ENCODE results near the gene CDC6. TPM values are rescaled to one million over a fixed set of nuclear protein-coding genes. Genes with fewer than 3 reads are reported as not detected.

CDC6 gene
- total RNA-seq, 1 experiment from 2014 or later: 567 TPM

DNA sequence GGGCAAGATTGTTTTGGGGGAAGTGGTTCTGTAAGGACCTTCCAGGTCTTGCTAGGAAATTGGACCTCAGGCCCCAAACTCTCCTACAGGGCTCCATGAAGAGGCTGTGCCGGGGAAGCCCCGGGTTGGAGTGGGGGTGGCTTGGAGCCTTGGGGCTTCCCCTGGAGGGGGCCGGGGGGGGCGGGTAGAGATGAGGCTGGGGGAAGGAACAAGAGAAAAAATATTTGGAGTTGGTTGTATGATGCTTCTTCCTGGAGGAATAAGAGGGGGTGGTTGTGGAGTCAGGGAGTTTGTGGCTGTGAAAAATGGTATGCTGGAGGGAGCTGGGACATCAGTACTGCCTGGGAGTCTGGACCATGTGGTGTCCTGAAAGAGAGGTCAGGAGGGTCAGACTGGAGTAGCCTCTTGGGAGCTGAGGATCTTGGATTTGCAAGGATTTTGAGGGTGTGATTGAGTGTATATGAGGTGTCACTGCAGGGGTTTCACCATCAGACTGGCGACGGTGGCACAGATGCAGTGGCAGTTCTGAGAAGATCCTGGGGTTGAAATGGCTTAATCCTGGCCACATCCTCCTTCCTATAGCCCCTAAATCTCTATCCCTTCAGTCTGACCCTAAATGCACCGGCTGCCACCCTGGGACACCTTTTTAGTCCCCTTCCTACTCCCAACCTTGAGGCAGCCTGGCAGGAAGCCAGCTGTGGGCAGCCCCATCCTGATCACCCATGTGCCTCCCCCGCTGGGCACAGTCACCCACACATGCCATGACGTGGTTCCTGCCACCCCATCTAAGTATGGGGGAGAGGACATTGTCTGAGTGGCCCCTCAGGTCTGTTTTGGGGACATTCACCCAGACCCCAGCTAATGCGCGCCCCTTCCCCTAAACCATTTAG is 32.2 kb downstream of the CDC6 start:
- peak overlapping the region; percentile 89 for H3K4me3 Mint-ChIP-seq (ENCODE audit: low read depth, unreplicated experiment)
- peak overlapping the region; percentile 12 for H3K27ac Mint-ChIP-seq (ENCODE audit: unreplicated experiment)
- no peaks in the 10 kb centered on the region for H3K27me3 Mint-ChIP-seq (ENCODE audit: unreplicated experiment)
- H3K36me3 Mint-ChIP-seq (ENCODE audit: insufficient read depth, unreplicated experiment): peaks cover 89% of the 10 kb centered on the region
- BruUV-seq (replicated peaks): no TSS peak
- TF ChIP-seq, protein P1, sequence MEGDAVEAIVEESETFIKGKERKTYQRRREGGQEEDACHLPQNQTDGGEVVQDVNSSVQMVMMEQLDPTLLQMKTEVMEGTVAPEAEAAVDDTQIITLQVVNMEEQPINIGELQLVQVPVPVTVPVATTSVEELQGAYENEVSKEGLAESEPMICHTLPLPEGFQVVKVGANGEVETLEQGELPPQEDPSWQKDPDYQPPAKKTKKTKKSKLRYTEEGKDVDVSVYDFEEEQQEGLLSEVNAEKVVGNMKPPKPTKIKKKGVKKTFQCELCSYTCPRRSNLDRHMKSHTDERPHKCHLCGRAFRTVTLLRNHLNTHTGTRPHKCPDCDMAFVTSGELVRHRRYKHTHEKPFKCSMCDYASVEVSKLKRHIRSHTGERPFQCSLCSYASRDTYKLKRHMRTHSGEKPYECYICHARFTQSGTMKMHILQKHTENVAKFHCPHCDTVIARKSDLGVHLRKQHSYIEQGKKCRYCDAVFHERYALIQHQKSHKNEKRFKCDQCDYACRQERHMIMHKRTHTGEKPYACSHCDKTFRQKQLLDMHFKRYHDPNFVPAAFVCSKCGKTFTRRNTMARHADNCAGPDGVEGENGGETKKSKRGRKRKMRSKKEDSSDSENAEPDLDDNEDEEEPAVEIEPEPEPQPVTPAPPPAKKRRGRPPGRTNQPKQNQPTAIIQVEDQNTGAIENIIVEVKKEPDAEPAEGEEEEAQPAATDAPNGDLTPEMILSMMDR (IDR thresholded peaks at IDR 0.05; ENCODE audit: unreplicated experiment): no peak
- DNase-seq: peak; percentile 53
- H3K9me3 Mint-ChIP-seq (ENCODE audit: low read depth, unreplicated experiment): no peaks in the 10 kb centered on the region
- peaks cover 63% of the 10 kb centered on the region for H3K4me1 Mint-ChIP-seq (ENCODE audit: low read depth, unreplicated experiment)
- CTCF ChIA-PET: interaction anchor here (0.5 to 36.5 kb wide), 15 partner anchors 5 to 620 kb away, joined by 3 to 1520 read pairs (median 4); partner anchors contain the start of genes CASC3, ERBB2, GJD3 and IGFBP4
- intact Hi-C loops (cut with micrococcal nuclease; ENCODE audit: unreplicated experiment): no loop called here

GRCh38 chr17:40320756-40321523 is 33.3 kb downstream of the CDC6 start:
- DNase-seq: no peak
- Mint-ChIP-seq H3K4me3 (ENCODE audit: low read depth, unreplicated experiment) (peak overlapping the region; percentile 89), H3K27me3 (ENCODE audit: unreplicated experiment) (no peaks in the 10 kb centered on the region), H3K27ac (ENCODE audit: unreplicated experiment) (peak overlapping the region; percentile 12), H3K36me3 (ENCODE audit: insufficient read depth, unreplicated experiment) (peaks cover 83% of the 10 kb centered on the region), H3K9me3 (ENCODE audit: low read depth, unreplicated experiment) (no peaks in the 10 kb centered on the region), H3K4me1 (ENCODE audit: low read depth, unreplicated experiment) (peaks cover 73% of the 10 kb centered on the region)
- no TSS peak for BruUV-seq (replicated peaks)
- CTCF ChIA-PET: interaction anchor here (0.5 to 36.5 kb wide), 6 partner anchors 9 to 261 kb away, joined by 3 to 1520 read pairs (median 4); partner anchors contain the start of genes CASC3, GJD3 and RARA
- TF ChIP-seq, protein P1 (IDR thresholded peaks at IDR 0.05; ENCODE audit: unreplicated experiment): no peak
- intact Hi-C loops (cut with micrococcal nuclease; ENCODE audit: unreplicated experiment): no loop called here

DNA sequence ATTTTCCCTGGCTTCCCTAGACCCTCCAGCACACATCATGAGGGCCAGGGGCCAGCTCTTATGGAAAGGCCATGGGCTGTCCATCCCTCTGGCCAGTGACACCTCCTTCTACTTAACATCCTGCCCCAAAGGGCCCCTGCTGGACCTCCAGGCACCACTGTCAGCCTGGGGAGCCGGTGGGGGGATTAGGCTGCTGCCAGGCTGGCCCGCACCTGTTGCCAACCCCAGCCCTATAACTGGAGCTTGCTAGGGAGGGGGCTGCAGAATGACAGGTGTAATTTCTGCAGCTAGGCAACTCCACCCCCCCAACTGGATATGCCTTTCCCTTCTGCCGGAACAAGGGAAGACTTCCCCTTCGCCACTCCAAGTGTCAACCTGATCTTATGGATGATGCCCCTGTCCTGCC is 33.8 kb downstream of the CDC6 start:
- CTCF ChIA-PET: interaction anchor here (0.6 to 36.5 kb wide), 5 partner anchors 9 to 501 kb away, joined by 3 to 1520 read pairs (median 3); partner anchors contain the start of genes GJD3 and RARA
- BruUV-seq (replicated peaks): no TSS peak
- no peak for DNase-seq
- TF ChIP-seq, protein P1 (IDR thresholded peaks at IDR 0.05; ENCODE audit: unreplicated experiment): no peak
- intact Hi-C loops (cut with micrococcal nuclease; ENCODE audit: unreplicated experiment): no loop called here
- Mint-ChIP-seq H3K4me1 (ENCODE audit: low read depth, unreplicated experiment) (peaks cover 79% of the 10 kb centered on the region), H3K27ac (ENCODE audit: unreplicated experiment) (peak overlapping the region; percentile 86), H3K9me3 (ENCODE audit: low read depth, unreplicated experiment) (no peaks in the 10 kb centered on the region), H3K4me3 (ENCODE audit: low read depth, unreplicated experiment) (peak overlapping the region; percentile 33), H3K27me3 (ENCODE audit: unreplicated experiment) (no peaks in the 10 kb centered on the region), H3K36me3 (ENCODE audit: insufficient read depth, unreplicated experiment) (peaks cover 81% of the 10 kb centered on the region)

- Mint-ChIP-seq H3K9me3 (ENCODE audit: low read depth, unreplicated experiment) (no peaks in the 10 kb centered on the region), H3K4me3 (ENCODE audit: low read depth, unreplicated experiment) (peak overlapping the region; percentile 33), H3K27me3 (ENCODE audit: unreplicated experiment) (no peaks in the 10 kb centered on the region), H3K36me3 (ENCODE audit: insufficient read depth, unreplicated experiment) (peaks cover 80% of the 10 kb centered on the region), H3K4me1 (ENCODE audit: low read depth, unreplicated experiment) (peaks cover 83% of the 10 kb centered on the region), H3K27ac (ENCODE audit: unreplicated experiment) (peak overlapping the region; percentile 86)
- intact Hi-C loops (cut with micrococcal nuclease; ENCODE audit: unreplicated experiment): no loop called here
- DNase-seq: no peak
- BruUV-seq (replicated peaks): no TSS peak
- TF ChIP-seq, protein P1 (IDR thresholded peaks at IDR 0.05; ENCODE audit: unreplicated experiment): no peak
- CTCF ChIA-PET: interaction anchor here (0.6 to 36.5 kb wide), 7 partner anchors 10 to 501 kb away, joined by 3 to 1520 read pairs (median 4); partner anchors contain the start of genes GJD3 and RARA
These were observed 34.3 kb downstream of the CDC6 start for GRCh38 chr17:40321961-40322357.
